Neutrophil (primary cell): ENCODE data around the gene OSBP.

Experiments used
- H3K27ac ChIP-seq: fragments of 200-600 bp; sonication (generic); 2 replicates; pipeline ENCODE4 v1.5.1; 2016; ENCODE audit warnings: mild to moderate bottlenecking, moderate library complexity
- H3K27me3 ChIP-seq: fragments of 200-600 bp; sonication (generic); 2 replicates; pipeline ENCODE4 v1.6.0; 2016; ENCODE audit warnings: mild to moderate bottlenecking
- H3K36me3 ChIP-seq: fragments of 200-600 bp; sonication (generic); 2 replicates; pipeline ENCODE4 v1.5.1; 2017
- H3K4me1 ChIP-seq, 2 experiments: fragments of 200-600 bp in 1 of 2; sonication (generic) in 1 of 2; 1 replicate in 1 of 2; 2 replicates in 1 of 2; pipeline versions ENCODE4 v1.5.1 to v1.6.1; 2013 to 2016; ENCODE audit warnings: low read depth in 1 of 2, low read length in 1 of 2, mild to moderate bottlenecking in 1 of 2, moderate library complexity in 1 of 2; ENCODE audit not compliant: control insufficient read depth in 1 of 2, insufficient read depth in 1 of 2
- H3K4me3 ChIP-seq, 2 experiments: fragments of 200-600 bp in 1 of 2; sonication (generic) in 1 of 2; 1 replicate in 1 of 2; 2 replicates in 1 of 2; pipeline ENCODE4 v1.5.1; 2013 to 2016; ENCODE audit warnings: low read depth in 1 of 2, low read length in 1 of 2, mild to moderate bottlenecking in 1 of 2, moderate library complexity in 1 of 2
- H3K9me3 ChIP-seq: fragments of 200-600 bp; sonication (generic); 2 replicates; pipeline ENCODE4 v1.5.1; 2016
- TF ChIP-seq, protein P1 (sequence below): fragments of 200-600 bp; sonication (generic); IDR thresholded peaks from 2 replicates; pipeline ENCODE4 v1.5.1; 2016; ENCODE audit warnings: antibody characterized with exemption

The OSBP gene

DNA sequence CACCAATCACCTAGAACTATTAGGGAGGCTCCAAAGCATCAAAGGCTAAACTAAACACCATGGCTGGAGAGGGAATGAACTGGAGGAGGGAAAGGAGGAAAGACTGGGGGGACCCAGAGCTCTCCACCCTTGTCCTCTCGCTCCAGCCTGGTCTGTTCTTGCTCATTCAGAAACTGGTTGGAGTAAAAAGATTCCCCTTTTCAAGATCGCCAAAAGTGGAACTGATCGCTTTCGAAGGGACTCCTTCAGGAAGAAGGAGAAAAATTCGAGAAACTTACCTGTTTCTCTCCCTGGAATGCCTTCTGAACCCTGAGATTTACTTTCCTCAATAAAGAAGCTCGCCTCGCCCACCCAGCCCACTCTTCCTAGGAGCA is 57.3 kb downstream of the OSBP start:
- no peak overlapping the region for H3K27ac ChIP-seq
- H3K27me3 ChIP-seq = peaks cover 75% of the 10 kb centered on the region
- TF ChIP-seq, protein P1, sequence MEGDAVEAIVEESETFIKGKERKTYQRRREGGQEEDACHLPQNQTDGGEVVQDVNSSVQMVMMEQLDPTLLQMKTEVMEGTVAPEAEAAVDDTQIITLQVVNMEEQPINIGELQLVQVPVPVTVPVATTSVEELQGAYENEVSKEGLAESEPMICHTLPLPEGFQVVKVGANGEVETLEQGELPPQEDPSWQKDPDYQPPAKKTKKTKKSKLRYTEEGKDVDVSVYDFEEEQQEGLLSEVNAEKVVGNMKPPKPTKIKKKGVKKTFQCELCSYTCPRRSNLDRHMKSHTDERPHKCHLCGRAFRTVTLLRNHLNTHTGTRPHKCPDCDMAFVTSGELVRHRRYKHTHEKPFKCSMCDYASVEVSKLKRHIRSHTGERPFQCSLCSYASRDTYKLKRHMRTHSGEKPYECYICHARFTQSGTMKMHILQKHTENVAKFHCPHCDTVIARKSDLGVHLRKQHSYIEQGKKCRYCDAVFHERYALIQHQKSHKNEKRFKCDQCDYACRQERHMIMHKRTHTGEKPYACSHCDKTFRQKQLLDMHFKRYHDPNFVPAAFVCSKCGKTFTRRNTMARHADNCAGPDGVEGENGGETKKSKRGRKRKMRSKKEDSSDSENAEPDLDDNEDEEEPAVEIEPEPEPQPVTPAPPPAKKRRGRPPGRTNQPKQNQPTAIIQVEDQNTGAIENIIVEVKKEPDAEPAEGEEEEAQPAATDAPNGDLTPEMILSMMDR = no peak
- no peak overlapping the region for H3K4me3 ChIP-seq
- H3K36me3 ChIP-seq = no peaks in the 10 kb centered on the region
- peaks cover 42 to 47% of the 10 kb centered on the region in 2 experiments for H3K4me1 ChIP-seq
- H3K9me3 ChIP-seq = no peaks in the 10 kb centered on the region

DNA sequence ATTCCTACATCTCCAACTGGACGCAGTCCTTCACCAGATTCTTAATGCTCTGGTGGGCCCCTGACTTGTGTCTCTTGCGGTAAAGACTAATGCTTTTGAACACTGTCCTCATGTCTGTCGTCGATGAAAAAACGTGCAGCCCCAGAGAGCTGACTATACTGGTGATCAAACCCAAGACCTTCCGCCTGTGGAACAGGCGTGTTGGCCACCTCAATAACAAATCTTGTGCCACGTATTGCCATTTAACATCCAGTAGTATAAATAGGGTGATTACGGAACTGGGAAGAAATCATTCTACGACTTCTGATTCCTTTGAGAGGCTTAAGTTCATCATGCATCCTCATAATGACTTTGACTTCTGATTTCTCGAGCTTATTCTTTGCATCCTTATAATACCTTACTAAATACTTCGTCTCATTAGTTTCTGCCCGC is 58.6 kb downstream of the OSBP start:
- Histone ChIP-seq H3K27me3 (peaks cover 88% of the 10 kb centered on the region), H3K36me3 (no peaks in the 10 kb centered on the region), H3K9me3 (no peaks in the 10 kb centered on the region), H3K4me3 (peak overlapping the region in 1 of 2 experiments; percentile 7), H3K27ac (no peak overlapping the region), H3K4me1 (peaks cover 42 to 48% of the 10 kb centered on the region in 2 experiments)
- TF ChIP-seq, protein P1 = no peak

- Histone ChIP-seq H3K36me3 (no peaks in the 10 kb centered on the region), H3K9me3 (no peaks in the 10 kb centered on the region), H3K27ac (no peak overlapping the region), H3K4me1 (peaks cover 45 to 48% of the 10 kb centered on the region in 2 experiments), H3K27me3 (peaks cover 94% of the 10 kb centered on the region), H3K4me3 (peak overlapping the region in 1 of 2 experiments; percentile 7)
- TF ChIP-seq, protein P1 = no peak
Measured at GRCh38 chr11:59556115-59556916, 59.3 kb downstream of the OSBP start.

DNA sequence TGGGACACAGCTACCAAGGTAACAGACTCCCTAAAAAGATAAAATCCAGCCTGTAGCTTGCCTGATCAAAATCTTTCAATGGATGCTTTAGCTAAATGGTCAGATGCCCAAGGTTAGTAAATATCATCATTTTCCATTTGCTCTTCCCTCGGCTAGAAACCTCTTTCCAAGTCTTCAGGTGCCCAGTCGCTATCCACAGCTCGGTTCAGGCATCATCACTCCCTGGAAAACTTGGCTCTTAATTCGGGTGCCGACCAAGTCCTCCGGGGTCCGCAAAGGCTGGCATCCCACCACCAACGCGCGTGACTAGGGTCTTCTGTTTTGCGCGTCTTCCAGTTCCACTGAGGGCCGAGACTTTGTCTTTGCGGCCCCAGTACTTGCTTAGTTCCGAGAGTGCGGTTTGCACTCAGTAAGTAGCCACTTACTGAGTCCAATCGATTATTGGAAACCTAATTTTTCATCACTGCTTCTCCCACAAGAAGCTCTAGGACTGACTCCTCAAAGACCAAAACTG is 59.9 kb downstream of the OSBP start:
- H3K36me3 ChIP-seq = no peaks in the 10 kb centered on the region
- TF ChIP-seq, protein P1 = no peak
- H3K4me1 ChIP-seq = peaks cover 47 to 50% of the 10 kb centered on the region in 2 experiments
- H3K4me3 ChIP-seq = no peak overlapping the region
- no peaks in the 10 kb centered on the region for H3K9me3 ChIP-seq
- H3K27me3 ChIP-seq = peaks cover 100% of the 10 kb centered on the region
- H3K27ac ChIP-seq = no peak overlapping the region

DNA sequence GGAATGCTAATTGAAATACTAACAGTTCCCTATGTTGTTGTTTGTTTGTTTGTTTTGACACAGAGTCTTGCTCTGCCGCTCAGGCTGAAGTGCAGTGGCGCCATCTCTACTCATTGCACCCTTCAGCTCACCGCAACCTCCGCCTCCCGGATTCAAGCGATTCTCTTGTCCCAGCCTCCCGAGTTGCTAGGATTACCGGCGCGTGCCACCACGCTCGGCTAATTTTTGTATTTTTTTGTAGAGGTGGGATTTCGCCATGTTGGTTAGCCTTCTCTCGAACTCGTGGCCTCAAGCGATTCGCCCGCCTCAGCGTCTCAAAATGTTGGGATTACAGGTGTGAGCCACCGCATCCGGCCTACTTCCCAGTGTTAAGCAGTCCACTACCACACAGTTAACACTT is 62.3 kb downstream of the OSBP start:
- no peaks in the 10 kb centered on the region for H3K9me3 ChIP-seq
- no peak overlapping the region for H3K4me3 ChIP-seq
- H3K27ac ChIP-seq = no peak overlapping the region
- peaks cover 95% of the 10 kb centered on the region for H3K27me3 ChIP-seq
- H3K4me1 ChIP-seq = peaks cover 50 to 52% of the 10 kb centered on the region in 2 experiments
- TF ChIP-seq, protein P1 = no peak
- H3K36me3 ChIP-seq = no peaks in the 10 kb centered on the region
